K562 (cell line): ENCODE results near the gene RNU6-9. TPM values are rescaled to one million over a fixed set of nuclear protein-coding genes. Genes with fewer than 3 reads are reported as not detected.

Experiments used
- BCOR ChIP-seq: fragments of 450-650 bp; IDR thresholded peaks from 2 replicates; pipeline ENCODE4 v1.6.1; 2016
- KDM1A ChIP-seq, 2 experiments: fragments of 450-650 bp; IDR thresholded peaks; 2 replicates each; pipeline ENCODE4 v1.6.1; 2016; ENCODE audit warnings: mild to moderate bottlenecking in 2 of 2
- PRDM10 ChIP-seq: fragments of 450-650 bp; IDR thresholded peaks from 2 replicates; pipeline ENCODE4 v1.6.1; 2018; ENCODE audit not compliant: partially characterized antibody
- RBM25 ChIP-seq: fragments of 200-400 bp; formaldehyde crosslinking; IDR thresholded peaks from 2 replicates; pipeline ENCODE4 v1.6.1; 2018; ENCODE audit warnings: low read length, low read depth, moderate library complexity; ENCODE audit not compliant: severe bottlenecking
- TFE3 ChIP-seq: fragments of 450-650 bp; formaldehyde crosslinking; IDR thresholded peaks from 2 replicates; pipeline ENCODE4 v1.4.0; 2020; ENCODE audit warnings: mild to moderate bottlenecking, mixed read lengths
- ZFP36 ChIP-seq: fragments of 150-350 bp; IDR thresholded peaks from 2 replicates; pipeline ENCODE4 v1.6.1; 2018; ENCODE audit warnings: low read length, low read depth; ENCODE audit not compliant: partially characterized antibody
- ZNF436 ChIP-seq: fragments of 250-450, 450-650 bp; sonication (Bioruptor Pico); formaldehyde crosslinking; IDR thresholded peaks from 2 replicates; pipeline ENCODE4 v1.7.0; 2020; ENCODE audit warnings: mild to moderate bottlenecking
- polyA plus RNA-seq, 8 experiments: library from polyadenylated mRNA; depleted of rRNA in 4 of 8; stranded (reverse) in 5 of 8; unstranded in 3 of 8; fragments of >200 nt; fragmentation: Nextera tagmentation in 2 of 8; fragmentation: Illumina TruSeq in 1 of 8; extraction: Ambion mirVana in 2 of 8; extraction: Trizol in 1 of 8; gene quantifications; 2 replicates each; pipeline versions ENCODE4 v1.2.1 to v1.2.3, GENCODE V29; 2011 to 2014; ENCODE audit warnings: inconsistent platforms in 1 of 8, missing spikeins in 1 of 8
- total RNA-seq, 7 experiments: library from RNA; depleted of rRNA in 6 of 7; stranded (reverse); fragments of >200 nt in 6 of 7; fragmentation: Illumina TruSeq in 2 of 7; extraction: Trizol in 2 of 7; gene quantifications; 2 replicates each; pipeline versions ENCODE4 v1.2.1 to v1.2.3, GENCODE V29; 2011 to 2021; ENCODE audit warnings: low replicate concordance in 1 of 7

RNU6-9 gene
- total and polyA plus RNA-seq, 9 of the 15 experiments (the other 6 are each of a cell fraction or from before 2014, with no cell fraction given): not detected

- peak; percentile 45 for TF ChIP-seq PRDM10
- no peak for TF ChIP-seq TFE3 (CRISPR knock-in tag)
- peak; percentile 86 for TF ChIP-seq BCOR
- TF ChIP-seq RBM25: peak; percentile 73
- TF ChIP-seq KDM1A (IDR thresholded peaks at IDR 0.05): peak; percentile 31 to 78; a peak in 3 of 4 replicates
- TF ChIP-seq ZNF436 (CRISPR knock-in tag): peak; percentile 57; the same call in 1 of the 2 replicates
- TF ChIP-seq ZFP36: peak; percentile 96
These were observed 44.8 kb upstream of the RNU6-9 start (continued) for GRCh38 chr19:848386-848921.
